Duodenal mucosa (tissue), 2 donors: Measurements from ENCODE around the gene NFU1.

Experiments
- H3K27ac ChIP-seq: one replicate; pipeline ENCODE4 v1.7.0; 2013; ENCODE audit warnings: low read depth, low read length
- H3K27me3 ChIP-seq, 2 donors: one replicate each; pipeline ENCODE4 v1.7.0; 2013; ENCODE audit warnings: low read length in 2 of 2, control low read depth in 1 of 2; ENCODE audit not compliant: insufficient read depth in 2 of 2, control insufficient read depth in 1 of 2
- H3K36me3 ChIP-seq, 2 donors: one replicate each; pipeline ENCODE4 v1.7.0; 2013; ENCODE audit warnings: low read length in 2 of 2, control low read depth in 1 of 2; ENCODE audit not compliant: insufficient read depth in 2 of 2, control insufficient read depth in 1 of 2
- H3K4me1 ChIP-seq, 2 donors: one replicate each; pipeline ENCODE4 v1.7.0; 2013; ENCODE audit warnings: low read length in 2 of 2, control low read depth in 1 of 2; ENCODE audit not compliant: insufficient read depth in 2 of 2, control insufficient read depth in 1 of 2
- H3K4me3 ChIP-seq, 2 donors: one replicate each; pipeline ENCODE4 v1.7.0; 2013; ENCODE audit warnings: low read length in 2 of 2, low read depth in 1 of 2
- H3K9ac ChIP-seq, 2 donors: one replicate each; pipeline ENCODE4 v1.7.0; 2013; ENCODE audit warnings: low read length in 2 of 2, low read depth in 1 of 2
- H3K9me3 ChIP-seq, 2 donors: one replicate each; pipeline ENCODE4 v1.7.0; 2013; ENCODE audit warnings: low read length in 2 of 2, control low read depth in 1 of 2; ENCODE audit not compliant: control insufficient read depth in 1 of 2

The NFU1 gene

GRCh38 chr2:69469375-69469774 lies 32.1 kb upstream of the NFU1 start:
- no peak overlapping the region for H3K27ac ChIP-seq
- H3K9me3 ChIP-seq: no peaks in the 10 kb centered on the region
- peaks cover 0 to 17% of the 10 kb centered on the region in 2 donors for H3K36me3 ChIP-seq
- H3K4me1 ChIP-seq: peaks cover 3 to 9% of the 10 kb centered on the region in 2 donors
- no peak overlapping the region for H3K9ac ChIP-seq
- no peak overlapping the region for H3K4me3 ChIP-seq
- H3K27me3 ChIP-seq: no peaks in the 10 kb centered on the region

- Histone ChIP-seq H3K9me3 (no peaks in the 10 kb centered on the region), H3K9ac (no peak overlapping the region), H3K4me3 (no peak overlapping the region), H3K27ac (no peak overlapping the region), H3K36me3 (peaks cover 0 to 18% of the 10 kb centered on the region in 2 donors), H3K4me1 (peaks cover 0 to 9% of the 10 kb centered on the region in 2 donors), H3K27me3 (no peaks in the 10 kb centered on the region)
Observed at GRCh38 chr2:69466728-69467127, 29.5 kb upstream of the NFU1 start.

- Histone ChIP-seq H3K4me3 (no peak overlapping the region), H3K27ac (no peak overlapping the region), H3K9ac (no peak overlapping the region), H3K36me3 (peaks cover 0 to 18% of the 10 kb centered on the region in 2 donors), H3K4me1 (no peaks in the 10 kb centered on the region), H3K27me3 (no peaks in the 10 kb centered on the region), H3K9me3 (no peaks in the 10 kb centered on the region)
Observed at GRCh38 chr2:69465513-69466456, 28.6 kb upstream of the NFU1 start.

- no peaks in the 10 kb centered on the region for H3K9me3 ChIP-seq
- no peak overlapping the region for H3K27ac ChIP-seq
- H3K9ac ChIP-seq: no peak overlapping the region
- H3K4me3 ChIP-seq: no peak overlapping the region
- H3K4me1 ChIP-seq: no peaks in the 10 kb centered on the region
- H3K27me3 ChIP-seq: no peaks in the 10 kb centered on the region
- peaks cover 0 to 18% of the 10 kb centered on the region in 2 donors for H3K36me3 ChIP-seq
Observed at GRCh38 chr2:69464575-69464974, 27.3 kb upstream of the NFU1 start.

- Histone ChIP-seq H3K27ac (no peak overlapping the region), H3K4me1 (no peaks in the 10 kb centered on the region), H3K9ac (no peak overlapping the region), H3K9me3 (no peaks in the 10 kb centered on the region), H3K4me3 (no peak overlapping the region), H3K36me3 (peaks cover 0 to 18% of the 10 kb centered on the region in 2 donors), H3K27me3 (no peaks in the 10 kb centered on the region)
Observed at GRCh38 chr2:69462780-69463179, 25.5 kb upstream of the NFU1 start.

GRCh38 chr2:69461404-69461803 lies 24.2 kb upstream of the NFU1 start:
- Histone ChIP-seq H3K4me1 (no peaks in the 10 kb centered on the region), H3K4me3 (no peak overlapping the region), H3K9ac (no peak overlapping the region)

GRCh38 chr2:69459936-69460335 lies 22.7 kb upstream of the NFU1 start:
- H3K4me1 ChIP-seq: no peaks in the 10 kb centered on the region
- H3K36me3 ChIP-seq: peaks cover 0 to 6% of the 10 kb centered on the region in 2 donors
- H3K27ac ChIP-seq: no peak overlapping the region

More at GRCh38 chr2:69461404-69461803, 24.2 kb upstream of the NFU1 start:
- no peaks in the 10 kb centered on the region for H3K27me3 ChIP-seq
- H3K36me3 ChIP-seq: peaks cover 0 to 18% of the 10 kb centered on the region in 2 donors
- H3K27ac ChIP-seq: no peak overlapping the region
- no peaks in the 10 kb centered on the region for H3K9me3 ChIP-seq

GRCh38 chr2:69456950-69457445 lies 19.8 kb upstream of the NFU1 start:
- H3K4me3 ChIP-seq: no peak overlapping the region
- no peaks in the 10 kb centered on the region for H3K27me3 ChIP-seq
- H3K9ac ChIP-seq: no peak overlapping the region
- H3K27ac ChIP-seq: no peak overlapping the region
- H3K4me1 ChIP-seq: no peaks in the 10 kb centered on the region
- H3K36me3 ChIP-seq: no peaks in the 10 kb centered on the region
- no peaks in the 10 kb centered on the region for H3K9me3 ChIP-seq

More at GRCh38 chr2:69459936-69460335, 22.7 kb upstream of the NFU1 start:
- H3K4me3 ChIP-seq: no peak overlapping the region
- no peaks in the 10 kb centered on the region for H3K9me3 ChIP-seq
- H3K9ac ChIP-seq: no peak overlapping the region
- no peaks in the 10 kb centered on the region for H3K27me3 ChIP-seq

- no peaks in the 10 kb centered on the region for H3K4me1 ChIP-seq
- H3K4me3 ChIP-seq: no peak overlapping the region
- H3K9ac ChIP-seq: no peak overlapping the region
- H3K9me3 ChIP-seq: no peaks in the 10 kb centered on the region
- H3K27ac ChIP-seq: no peak overlapping the region
- no peaks in the 10 kb centered on the region for H3K27me3 ChIP-seq
- H3K36me3 ChIP-seq: no peaks in the 10 kb centered on the region
Observed at GRCh38 chr2:69456154-69456553, 18.9 kb upstream of the NFU1 start.

GRCh38 chr2:69454976-69455375 lies 17.7 kb upstream of the NFU1 start:
- Histone ChIP-seq H3K9ac (no peak overlapping the region), H3K27ac (no peak overlapping the region), H3K36me3 (no peaks in the 10 kb centered on the region), H3K27me3 (no peaks in the 10 kb centered on the region), H3K9me3 (no peaks in the 10 kb centered on the region), H3K4me3 (no peak overlapping the region), H3K4me1 (no peaks in the 10 kb centered on the region)
